ENCODE measurements around the gene IFNG.

- TF ChIP-seq POLR2A (IDR thresholded peaks at IDR 0.05; ENCODE audit: extremely low read depth, insufficient read length) (no peak), CTCF (IDR thresholded peaks at IDR 0.05; ENCODE audit: low read depth, low read length) (no peak), MAX (IDR thresholded peaks at IDR 0.05; ENCODE audit: low read depth, low read length) (no peak)
Observed at GRCh38 chr12:68114606-68115005, 44.9 kb downstream of the IFNG start.
